Fibroblast of skin of scalp (primary cell): ENCODE measurements around the gene MYL12A.
"Not testable (repeated sequence)": the region's sequence is repeated elsewhere in the genome, so short reads cannot be mapped to it uniquely, and the experiment has no call there.

ENCODE experiments used
- DNase-seq: peaks from one replicate; pipeline ENCODE4 v3.0.0-alpha.2; 2013

The MYL12A gene

DNA sequence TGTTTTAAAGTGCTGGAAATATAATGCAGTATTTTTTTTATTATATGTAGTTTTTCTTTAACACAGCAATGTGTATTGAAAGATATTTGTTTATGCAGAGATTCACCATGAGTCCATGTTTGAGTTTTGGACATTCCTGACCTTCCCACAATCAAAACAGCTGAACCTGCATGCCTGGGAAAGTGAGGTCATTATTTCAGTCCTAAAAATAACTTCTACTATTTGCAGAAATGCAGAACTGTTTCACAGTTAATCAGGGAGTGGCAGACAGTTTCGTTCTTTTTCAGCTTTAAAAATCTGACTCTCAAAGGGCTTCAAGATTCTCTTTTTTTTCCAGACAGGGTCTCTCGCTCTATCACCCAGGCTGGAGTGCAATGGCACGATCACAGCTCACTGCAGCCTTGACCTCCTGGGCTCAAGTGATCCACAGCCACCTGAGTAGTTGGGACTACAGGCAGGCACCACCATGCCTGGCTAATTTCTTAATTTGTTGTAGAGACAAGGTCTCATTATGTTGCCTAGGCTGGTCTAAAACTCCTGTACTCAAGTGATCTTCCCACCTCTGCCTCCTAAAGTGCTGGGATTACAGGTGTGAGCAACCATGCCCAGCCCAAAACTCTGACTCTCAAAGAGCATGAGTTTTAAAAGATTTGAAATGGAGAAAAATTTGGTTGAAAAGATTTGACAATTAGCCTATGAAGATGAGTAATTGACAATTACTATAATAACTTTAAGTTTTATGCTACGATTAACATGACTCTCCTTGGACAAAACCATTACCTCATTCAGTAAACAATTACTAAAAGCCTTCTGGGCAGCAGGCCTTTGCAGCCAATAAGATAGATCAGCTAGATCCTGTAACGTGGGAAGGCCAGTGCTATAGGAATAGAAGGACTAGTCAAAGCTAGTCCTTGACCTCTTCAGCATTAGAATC is 9.4 kb downstream of the MYL12A start:
- DNase-seq, result peak; percentile 79

DNA sequence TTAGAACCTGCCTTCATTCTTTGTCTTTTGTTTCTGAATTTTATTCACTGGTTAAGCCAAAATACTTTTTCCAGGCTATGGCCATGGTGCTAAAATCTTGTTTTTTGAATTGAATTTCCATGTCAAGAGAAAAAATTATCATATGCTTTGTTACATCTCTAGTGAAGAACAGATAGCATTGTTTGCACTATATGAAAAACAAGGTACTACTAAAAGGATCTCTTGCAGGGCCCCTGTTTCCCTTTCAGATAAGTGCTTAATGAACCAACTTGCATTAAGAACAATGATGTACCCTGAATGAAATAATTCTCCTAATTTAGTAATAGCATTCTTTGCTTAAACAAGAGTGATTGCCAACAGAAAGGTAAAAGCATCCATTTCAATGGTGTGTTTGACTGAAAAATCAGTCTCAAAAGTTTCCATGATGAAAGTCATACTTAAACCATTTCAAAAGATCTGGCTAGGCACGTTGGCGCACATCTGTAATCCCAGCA is 10.1 kb downstream of the MYL12A start:
- DNase-seq, result no peak

DNA sequence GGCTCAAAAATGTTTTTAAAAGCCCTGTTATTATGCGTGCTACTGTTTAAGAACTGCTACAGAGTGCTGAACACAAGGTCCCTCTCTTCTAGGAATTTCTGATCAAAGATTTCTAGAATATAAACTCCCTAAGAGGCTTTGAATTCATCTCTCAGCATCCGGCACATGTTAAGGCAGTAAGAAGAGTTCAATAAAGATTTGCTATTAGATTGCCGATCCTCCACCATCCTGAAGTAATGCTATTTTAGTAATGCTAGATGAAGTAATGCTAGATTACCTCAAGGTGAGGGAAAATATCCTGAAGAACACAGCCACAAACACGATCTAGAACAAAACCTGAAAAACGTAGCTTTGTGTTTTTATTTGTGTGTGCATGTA is 13.4 kb downstream of the MYL12A start:
- no peak for DNase-seq

DNA sequence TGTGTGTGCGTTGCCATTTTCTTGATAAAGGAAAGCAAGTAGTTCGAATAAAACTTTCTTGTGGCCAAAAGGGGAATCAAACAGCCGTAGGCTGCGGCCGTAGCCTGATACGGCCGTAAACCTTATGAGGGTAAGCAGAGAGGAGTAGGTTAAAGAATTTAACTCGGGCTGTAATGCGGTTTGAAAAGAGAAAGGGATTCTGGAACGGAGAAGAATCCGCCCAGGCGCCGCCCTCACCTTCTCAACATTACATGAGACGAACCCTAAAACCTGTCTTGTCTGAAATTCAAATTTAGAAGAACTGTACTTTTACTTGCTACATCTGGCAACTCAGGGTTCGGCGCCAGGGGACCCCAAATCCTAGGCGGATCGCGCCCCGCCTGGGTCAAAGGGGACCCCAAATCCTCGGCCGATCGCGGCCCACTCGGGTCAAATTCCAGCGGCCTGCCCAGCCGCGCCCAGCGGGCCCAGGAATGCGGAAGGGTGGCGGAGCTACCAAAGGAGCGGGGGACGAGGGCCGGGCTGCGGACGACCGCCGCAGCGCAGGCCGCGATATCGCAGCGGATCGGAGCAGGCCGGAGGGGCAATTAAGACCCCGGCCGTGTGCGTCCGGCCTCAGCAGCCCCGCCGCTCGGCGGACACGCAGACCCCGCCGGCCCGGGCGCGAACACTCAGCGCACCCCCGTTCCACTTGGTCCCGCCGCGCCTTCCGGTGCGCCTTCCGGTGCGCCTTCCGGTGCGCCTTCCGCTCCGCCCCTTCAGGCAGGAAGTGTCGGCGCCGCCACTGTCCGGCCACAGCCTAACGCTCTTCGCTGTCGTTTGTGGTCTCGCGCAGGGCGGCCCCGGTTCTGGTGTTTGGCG is 14.0 kb downstream of the MYL12A start, which contains the start of gene MYL12B:
MYL12B (plus strand) TSS at position 761 of the 861 bp plus-strand sequence. CDS start 10,766 bp downstream, outside the sequence.
- peak; percentile 85 for DNase-seq

DNA sequence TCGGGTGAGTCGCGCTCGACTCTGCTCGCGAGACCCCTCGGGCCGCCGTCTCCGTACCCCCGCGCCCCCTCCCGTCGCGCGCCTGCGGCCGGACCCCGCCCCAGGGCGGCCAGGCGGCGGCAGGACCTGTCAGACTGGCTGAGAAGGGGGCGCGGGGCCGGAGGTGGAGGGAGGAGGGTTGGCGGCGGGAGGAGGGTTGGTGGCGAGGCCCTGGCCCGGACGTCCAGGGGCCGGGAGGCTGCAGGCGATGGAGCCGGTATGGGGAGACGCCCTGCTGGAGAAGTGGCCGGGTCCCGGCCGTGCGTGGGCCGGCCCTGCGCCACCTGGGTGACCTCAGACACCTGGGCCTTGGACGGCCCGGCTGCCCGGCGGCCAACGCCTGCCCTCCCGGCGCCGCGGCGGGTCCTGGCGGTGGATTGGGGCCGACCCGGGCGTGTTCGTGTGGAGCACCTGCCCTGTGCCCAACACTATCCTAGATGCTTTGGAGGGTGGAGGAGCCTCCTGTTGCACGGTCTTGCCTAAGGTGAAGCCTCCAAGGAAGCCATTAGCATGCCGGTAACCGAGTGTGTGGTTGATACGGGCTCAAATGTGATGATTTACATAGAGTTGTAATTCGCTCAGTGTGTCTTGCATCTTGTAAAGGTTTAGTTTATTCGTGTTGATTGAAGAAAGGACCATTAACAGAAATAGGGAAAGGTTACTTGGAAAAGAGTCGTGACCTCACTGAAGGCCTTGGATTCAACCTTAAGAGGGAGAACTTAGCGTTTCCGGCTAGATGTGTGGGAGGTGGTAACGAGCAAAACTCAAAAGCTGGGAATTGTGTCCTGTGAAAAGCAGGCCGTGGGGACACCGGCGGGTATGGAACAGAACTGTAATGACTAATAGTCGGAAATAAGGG is 14.9 kb downstream of the MYL12A start:
- DNase-seq, result no peak

DNA sequence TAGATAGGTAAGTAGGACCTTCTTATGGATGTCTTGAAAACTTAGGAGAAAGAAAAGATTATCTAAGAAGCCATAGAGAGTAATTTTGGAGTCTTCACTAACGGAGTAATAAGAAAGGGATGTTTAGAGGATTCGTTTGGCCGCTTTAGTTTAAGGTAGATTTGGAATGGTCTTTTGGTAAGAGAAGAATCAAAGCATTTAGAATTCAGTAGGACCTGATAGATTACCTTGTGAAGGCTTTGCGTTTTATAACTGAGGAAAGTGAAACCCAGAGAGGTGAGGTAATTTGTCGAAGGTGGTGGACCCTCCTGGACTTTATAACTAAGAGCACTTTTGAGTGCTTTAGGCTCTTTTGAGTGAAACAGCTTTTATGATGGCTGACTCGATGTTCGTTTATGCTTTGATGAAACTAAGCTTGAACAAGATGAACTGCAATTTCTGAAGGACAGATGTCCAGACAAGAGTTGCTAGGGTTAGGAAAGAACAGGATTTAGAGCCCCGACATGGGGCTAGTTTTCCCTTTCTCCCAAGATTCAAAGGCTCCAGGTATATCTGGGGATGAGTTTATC is 15.6 kb downstream of the MYL12A start:
- no peak for DNase-seq

DNA sequence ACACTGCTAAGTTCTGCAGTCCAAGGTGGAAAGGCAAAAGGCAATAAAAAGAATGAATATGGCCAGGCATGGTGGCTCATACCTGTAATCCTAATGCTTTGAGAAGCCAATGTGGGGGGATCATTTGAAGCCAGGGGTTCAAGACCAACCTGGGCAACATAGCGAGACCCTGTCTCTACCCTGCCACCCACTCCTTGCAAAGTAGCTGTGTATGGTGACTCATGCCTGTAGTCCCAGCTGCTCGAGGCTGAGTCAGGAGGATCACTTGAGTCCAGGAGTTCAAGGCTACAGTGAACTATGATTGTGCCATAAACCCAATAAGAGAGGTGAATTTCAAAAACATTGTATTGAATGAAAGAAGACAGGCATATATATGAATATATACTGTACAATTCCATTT is 16.8 kb downstream of the MYL12A start:
- no peak for DNase-seq

DNA sequence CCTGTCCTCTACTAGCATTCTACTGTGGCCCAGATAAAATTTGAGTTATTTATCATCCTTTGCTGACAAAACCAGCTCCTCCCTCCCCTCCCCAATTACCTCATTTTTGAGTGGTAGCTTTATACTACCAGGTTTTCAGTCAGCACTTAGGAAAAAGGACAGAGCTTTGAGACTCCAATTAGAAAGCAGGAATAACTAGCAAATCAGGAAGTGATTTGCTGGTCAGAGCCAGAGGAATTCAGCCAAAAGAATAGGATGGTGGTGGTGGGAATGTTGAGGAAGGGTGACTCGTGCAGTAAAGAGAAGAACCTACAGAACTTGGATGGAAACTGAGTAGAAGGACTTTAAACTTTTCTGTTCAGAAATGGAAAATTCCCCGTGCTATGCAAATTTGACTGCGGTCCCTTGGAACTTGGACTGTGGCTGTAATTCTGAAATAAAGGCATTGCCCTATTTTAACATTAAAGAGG is 18.0 kb downstream of the MYL12A start:
- peak; percentile 68 for DNase-seq

DNA sequence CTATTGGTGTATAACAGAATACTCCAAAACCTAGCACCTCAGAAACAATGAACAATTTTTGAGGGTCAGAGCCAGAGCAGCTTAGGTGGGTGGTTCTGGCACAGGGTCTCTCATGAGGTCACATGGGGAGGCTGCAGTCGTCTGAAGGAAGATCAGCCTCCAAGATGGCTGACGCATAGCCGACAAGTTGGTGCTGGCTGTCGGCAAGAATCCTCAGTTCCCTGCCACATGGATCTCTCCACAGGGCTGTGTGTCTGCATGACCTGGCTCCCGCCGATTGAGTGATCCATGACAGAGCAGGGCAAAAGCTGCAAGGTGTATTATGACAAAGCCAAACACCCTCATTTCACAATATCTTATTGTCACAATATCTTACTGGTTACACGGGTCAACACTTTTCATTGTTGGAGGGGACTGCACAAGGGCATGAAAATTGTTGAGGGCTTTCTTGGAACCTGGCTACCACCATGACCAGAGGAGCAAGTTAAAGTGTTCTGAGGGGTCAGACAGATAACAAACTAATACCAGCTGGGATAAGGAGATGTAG is 18.5 kb downstream of the MYL12A start:
- DNase-seq, result no peak

DNA sequence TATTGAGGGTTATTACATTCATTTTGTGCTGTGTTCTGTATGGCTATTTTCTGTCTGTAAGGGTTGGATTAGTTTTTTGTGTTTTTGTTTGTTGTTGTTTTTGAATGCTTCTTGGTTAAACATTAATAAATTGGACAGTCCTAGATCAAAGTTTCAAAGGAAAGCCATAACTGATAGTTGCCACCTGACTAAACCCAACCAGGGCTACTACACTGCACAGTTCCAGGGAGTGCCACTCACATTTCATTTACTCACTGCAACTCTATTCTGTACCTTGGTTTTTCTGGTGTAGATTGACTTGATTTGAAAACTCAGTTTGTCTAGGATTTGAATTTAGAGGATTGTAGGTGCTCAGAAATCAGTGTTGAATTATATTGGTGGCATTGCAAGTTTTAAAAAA is 20.7 kb downstream of the MYL12A start:
- DNase-seq, result no peak

DNA sequence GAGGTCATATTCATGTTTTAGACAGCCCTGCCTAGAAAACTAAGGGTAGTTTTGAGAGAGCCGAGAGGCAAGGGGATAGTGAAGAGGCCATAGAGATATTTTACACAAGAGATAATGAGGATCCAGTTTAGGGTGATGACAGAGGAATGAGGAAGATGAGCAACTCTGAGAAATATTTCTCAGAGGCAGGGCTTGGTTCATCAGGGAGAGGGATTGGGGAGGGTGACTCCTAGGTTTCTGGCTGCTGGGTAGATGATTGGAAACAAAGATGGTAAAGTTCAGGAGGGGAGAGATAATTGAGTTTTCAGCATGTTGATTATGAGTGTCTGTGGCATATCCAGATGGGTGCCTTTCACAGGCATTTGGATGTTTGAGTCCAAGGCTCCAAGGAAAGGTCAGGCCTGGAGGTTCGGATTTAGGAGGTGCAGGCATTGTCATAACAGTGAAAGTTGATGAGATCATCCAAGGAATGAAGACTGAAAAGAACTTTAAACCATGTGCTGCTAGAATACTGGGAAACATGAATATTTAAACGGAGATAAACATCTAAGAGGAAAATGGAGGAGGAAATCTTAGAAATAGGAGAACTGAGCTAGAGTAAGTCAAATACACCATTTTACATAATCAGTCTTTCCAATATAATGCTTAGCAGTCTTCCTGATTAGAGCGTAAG is 21.8 kb downstream of the MYL12A start:
- DNase-seq, result peak; percentile 80

DNA sequence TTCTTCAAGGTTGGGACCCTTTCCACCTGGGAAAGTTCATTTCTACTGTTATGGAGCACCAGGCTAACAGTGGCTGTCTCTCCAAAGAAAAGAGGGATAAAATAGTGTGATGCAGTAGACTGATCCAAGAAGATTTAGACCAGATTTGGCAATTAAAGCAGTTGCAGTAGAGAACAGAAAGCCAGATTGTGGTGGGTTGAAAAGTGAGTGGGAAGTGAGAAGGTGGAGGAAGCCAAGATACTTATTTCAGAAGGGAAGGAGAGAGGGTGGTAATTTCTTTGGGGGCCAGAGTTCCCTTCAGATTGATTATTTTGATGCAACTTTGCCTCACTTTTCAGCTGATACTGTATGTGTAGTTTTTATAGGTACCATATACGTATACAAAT is 22.3 kb downstream of the MYL12A start:
- no peak for DNase-seq

DNA sequence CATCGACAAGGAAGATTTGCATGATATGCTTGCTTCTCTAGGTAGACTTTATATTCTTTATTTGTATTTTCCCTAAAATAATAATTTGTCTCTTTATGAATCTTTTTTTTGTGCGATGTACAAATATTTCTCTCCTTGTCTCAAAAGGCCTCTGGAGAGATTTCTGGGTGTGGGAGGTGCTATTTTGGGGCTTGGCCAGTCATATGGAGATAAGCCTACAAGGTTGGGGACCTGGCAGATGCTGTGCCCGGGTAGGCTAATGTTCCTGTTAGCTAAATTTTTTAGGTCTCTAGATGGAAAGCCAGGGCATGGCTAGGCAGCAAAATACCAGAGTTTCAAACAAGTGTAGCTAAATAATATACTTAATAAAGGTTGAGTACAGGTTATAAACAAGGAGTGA is 25.4 kb downstream of the MYL12A start:
- DNase-seq, result no peak

DNA sequence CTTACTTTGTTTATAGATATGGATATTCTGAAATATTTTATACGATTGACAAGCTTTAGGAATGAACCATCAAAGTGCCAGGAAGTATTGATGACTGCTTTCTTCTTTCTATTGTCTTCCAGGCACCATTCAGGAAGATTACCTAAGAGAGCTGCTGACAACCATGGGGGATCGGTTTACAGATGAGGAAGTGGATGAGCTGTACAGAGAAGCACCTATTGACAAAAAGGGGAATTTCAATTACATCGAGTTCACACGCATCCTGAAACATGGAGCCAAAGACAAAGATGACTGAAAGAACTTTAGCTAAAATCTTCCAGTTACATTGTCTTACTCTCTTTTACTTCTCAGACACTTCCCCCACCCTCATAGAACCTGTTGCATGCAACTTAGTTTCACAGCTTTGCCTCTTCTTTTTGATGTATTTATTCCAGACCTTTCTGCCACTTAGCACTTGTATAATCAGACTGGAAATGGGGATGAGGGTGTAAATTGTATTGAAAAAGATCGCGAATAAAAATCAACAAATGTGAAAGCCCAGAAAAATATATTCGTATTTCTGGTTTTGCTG is 30.1 kb downstream of the MYL12A start:
- DNase-seq, result not testable (repeated sequence)

DNA sequence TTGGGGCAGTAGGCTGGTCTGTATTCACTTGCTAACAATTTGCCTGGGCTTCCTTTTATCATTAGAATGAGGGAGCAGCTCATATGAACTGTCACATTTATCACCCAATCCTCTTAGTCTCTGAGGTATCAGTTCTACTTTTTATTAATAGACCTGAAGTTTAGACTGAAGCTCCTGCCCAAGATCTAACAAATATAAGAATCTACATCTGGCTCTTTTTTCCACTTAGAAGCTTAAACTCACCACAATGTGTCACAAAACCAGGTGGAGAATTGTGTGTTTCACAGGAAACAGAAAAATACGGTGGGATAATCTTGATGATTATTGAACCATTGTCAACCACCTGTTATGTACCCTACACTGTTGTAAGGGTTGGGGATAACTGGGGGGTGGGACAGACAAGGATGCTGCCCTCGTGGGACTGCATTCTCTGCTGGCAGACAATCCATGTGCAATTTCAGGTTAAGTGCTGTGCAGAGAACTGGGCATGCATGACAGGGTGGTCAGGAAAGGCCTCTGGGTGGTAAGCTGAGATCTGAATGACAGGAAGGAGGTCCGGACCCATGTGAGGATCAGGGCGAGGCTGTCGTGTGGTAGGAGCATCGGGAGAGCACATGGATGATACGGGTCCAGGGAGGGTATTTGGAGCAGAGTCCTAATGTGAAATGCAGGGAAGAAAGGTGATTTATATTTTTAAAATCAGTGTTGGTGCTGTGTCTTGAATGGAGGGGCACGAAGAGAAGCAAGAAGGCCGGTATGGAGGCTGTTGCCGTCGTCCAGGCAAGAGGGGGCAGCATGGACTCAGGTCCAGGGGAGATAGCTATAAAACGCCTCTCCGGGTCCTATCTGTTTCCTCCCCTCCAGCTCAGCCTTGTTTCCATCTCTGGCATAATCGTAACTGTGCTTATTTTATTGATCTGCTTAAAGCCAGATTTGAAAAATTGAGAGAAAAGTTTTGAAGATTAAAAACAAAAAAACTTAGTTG is 31.9 kb downstream of the MYL12A start:
- no peak for DNase-seq

DNA sequence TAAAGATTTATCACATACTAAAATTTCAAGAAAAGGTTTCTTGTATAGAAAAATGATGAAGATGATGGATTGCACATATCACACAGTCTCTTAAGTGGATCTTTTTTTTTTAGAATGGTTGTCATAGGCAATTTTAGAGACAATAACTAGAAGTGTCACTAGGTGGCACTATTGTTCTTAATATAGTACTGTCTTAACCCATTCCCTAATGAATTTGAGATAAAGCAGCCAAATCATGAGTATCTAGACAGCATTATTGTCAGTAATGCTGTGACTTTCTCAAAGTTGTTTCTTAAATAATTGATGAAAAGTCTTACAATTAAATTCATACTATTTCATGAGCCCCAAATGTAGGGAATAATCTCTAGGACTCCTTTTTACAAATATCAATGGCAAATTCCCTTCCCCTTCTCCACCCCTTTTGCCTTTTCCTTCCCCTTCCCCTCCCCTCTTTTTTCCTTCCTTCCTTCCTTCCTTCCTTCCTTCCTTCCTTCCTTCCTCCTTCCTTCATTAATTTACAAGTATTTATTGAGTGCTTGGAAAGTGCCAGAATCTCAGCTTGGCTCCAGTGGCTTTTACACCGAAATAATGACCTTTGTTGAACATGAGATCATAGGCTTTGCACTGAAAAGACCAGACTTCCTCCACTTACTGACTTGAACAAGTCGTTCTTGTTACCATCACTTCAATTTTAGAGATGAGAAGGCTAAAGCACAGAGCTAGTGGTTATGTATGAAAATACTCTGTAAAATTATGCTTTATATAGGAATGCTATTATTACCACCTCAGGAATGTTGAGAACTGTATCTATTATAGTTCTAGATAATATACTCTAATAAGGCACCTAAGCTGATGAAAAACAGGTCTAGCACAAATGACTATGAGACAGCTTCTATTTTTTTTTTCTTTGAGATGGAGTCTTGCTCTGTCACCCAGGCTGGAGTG is 34.1 kb downstream of the MYL12A start:
- DNase-seq, result peak; percentile 81

DNA sequence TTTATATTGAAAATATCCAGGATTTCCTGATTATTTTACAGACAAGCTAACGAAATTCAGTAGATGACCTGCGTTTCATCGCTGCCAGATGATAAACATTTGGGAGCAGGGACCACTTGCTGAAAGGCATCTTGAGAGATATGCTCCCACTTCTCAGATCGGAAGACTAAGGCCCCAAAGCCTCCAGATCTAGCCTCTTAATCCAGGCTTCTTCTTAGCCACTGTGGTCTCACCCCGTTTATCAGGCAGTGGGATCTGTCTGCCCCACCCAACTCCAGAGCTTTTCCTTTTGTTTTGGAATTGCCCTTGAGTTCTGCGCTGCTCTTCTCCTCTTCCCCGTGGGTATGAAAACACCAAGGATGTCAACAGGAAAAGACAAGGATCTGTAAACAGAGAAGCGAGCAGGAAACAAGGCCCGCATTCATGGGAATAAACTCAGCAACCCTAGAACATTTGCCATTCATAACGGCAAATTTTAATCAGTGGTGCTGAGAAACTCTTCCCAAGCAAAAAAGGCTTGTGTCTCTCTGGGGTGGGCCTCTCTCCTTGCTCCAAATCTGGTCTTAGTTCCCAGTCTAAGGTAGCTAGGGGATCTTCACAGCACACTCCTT is 35.8 kb downstream of the MYL12A start:
- DNase-seq, result no peak

DNA sequence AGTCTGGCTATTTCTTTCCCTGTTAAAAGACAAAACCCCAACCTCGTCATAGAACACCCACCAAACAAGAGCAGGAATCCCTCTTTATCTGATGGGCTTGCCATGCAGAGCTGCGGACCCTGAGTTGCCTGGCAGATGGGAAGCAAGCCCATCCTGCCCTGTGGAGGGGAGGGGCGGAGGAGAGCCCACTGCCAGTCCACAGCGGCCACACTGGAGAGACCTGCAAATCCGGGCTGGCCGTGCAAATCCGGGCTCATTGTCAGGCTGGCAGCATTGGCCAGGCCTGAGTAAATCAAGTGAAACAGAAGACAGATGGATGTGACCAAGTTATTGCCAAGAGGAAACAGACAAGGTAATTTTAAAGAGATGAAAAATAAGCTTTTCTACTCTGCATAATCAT is 36.3 kb downstream of the MYL12A start:
- DNase-seq, result no peak
